Neural crest cell (in vitro differentiated cells): Measurements from ENCODE around the gene PPFIBP1. TPM values are rescaled to one million over a fixed set of nuclear protein-coding genes. Genes with fewer than 3 reads are reported as not detected.
A peak's percentile ranks its signal among the peaks of the same experiment; 100 is the strongest.

Experiments
- DNase-seq: peaks from one replicate; pipeline ENCODE4 v3.0.0; 2021; ENCODE audit warnings: low read depth, mixed read lengths, low spot score
- H3K27ac Mint-ChIP-seq: one replicate; pipeline ENCODE4 v1.8.0; 2021; ENCODE audit warnings: mild to moderate bottlenecking, mixed read lengths; ENCODE audit not compliant: unreplicated experiment
- H3K27me3 Mint-ChIP-seq: 2 replicates; pipeline ENCODE4 v1.8.0; 2021; ENCODE audit warnings: low read depth, mild to moderate bottlenecking, mixed read lengths
- H3K36me3 Mint-ChIP-seq: 2 replicates; pipeline ENCODE4 v1.8.0; 2021; ENCODE audit warnings: low read depth, mild to moderate bottlenecking, mixed read lengths
- H3K4me1 Mint-ChIP-seq: 2 replicates; pipeline ENCODE4 v1.8.0; 2021; ENCODE audit warnings: mixed read lengths
- H3K4me3 Mint-ChIP-seq: one replicate; pipeline ENCODE4 v1.8.0; 2021; ENCODE audit warnings: mild to moderate bottlenecking, mixed read lengths
- H3K9me3 Mint-ChIP-seq: 2 replicates; pipeline ENCODE4 v1.8.0; 2021; ENCODE audit warnings: mixed read lengths
- CTCF ChIP-seq: fragments of 200-600 bp; sonication (generic); conservative IDR thresholded peaks from 2 replicates; pipeline ENCODE4 v1.5.0; 2021; ENCODE audit warnings: antibody characterized with exemption, mild to moderate bottlenecking
- total RNA-seq: library from RNA; stranded (reverse); gene quantifications from 2 replicates; pipeline ENCODE4 v1.2.1, GENCODE V29; 2021

PPFIBP1 gene
- total RNA-seq, 1 donor from 2014 or later, result 47.5 TPM

- H3K4me1 Mint-ChIP-seq, result peaks cover 45% of the 10 kb centered on the region
- H3K9me3 Mint-ChIP-seq, result peaks cover 4% of the 10 kb centered on the region
- TF ChIP-seq CTCF, result no peak
- peaks cover 8% of the 10 kb centered on the region for H3K36me3 Mint-ChIP-seq
- H3K4me3 Mint-ChIP-seq, result no peak overlapping the region
- DNase-seq, result no peak
- no peaks in the 10 kb centered on the region for H3K27me3 Mint-ChIP-seq
- H3K27ac Mint-ChIP-seq, result no peak overlapping the region
These were observed 24.5 kb downstream of the PPFIBP1 start for GRCh38 chr12:27548301-27549199.

GRCh38 chr12:27549236-27549800 lies 25.3 kb downstream of the PPFIBP1 start:
- Mint-ChIP-seq H3K4me1 (peaks cover 52% of the 10 kb centered on the region), H3K27ac (peak overlapping the region; percentile 4), H3K9me3 (peaks cover 3% of the 10 kb centered on the region), H3K4me3 (peak overlapping the region; percentile 7), H3K27me3 (no peaks in the 10 kb centered on the region), H3K36me3 (peaks cover 6% of the 10 kb centered on the region)
- no peak for TF ChIP-seq CTCF
- no peak for DNase-seq

GRCh38 chr12:27549801-27550652 lies 26.0 kb downstream of the PPFIBP1 start:
- Mint-ChIP-seq H3K27me3 (no peaks in the 10 kb centered on the region), H3K4me1 (peaks cover 57% of the 10 kb centered on the region), H3K9me3 (no peaks in the 10 kb centered on the region), H3K4me3 (no peak overlapping the region), H3K27ac (no peak overlapping the region), H3K36me3 (peaks cover 2% of the 10 kb centered on the region)
- DNase-seq, result no peak
- no peak for TF ChIP-seq CTCF

GRCh38 chr12:27550653-27550975 lies 26.6 kb downstream of the PPFIBP1 start:
- Mint-ChIP-seq H3K36me3 (peaks cover 2% of the 10 kb centered on the region), H3K4me3 (no peak overlapping the region), H3K4me1 (peaks cover 62% of the 10 kb centered on the region), H3K9me3 (no peaks in the 10 kb centered on the region), H3K27me3 (no peaks in the 10 kb centered on the region), H3K27ac (no peak overlapping the region)
- DNase-seq, result no peak
- TF ChIP-seq CTCF, result no peak

- Mint-ChIP-seq H3K27me3 (no peaks in the 10 kb centered on the region), H3K9me3 (no peaks in the 10 kb centered on the region), H3K36me3 (peaks cover 2% of the 10 kb centered on the region), H3K27ac (no peak overlapping the region), H3K4me3 (no peak overlapping the region), H3K4me1 (peaks cover 69% of the 10 kb centered on the region)
- DNase-seq, result no peak
- TF ChIP-seq CTCF, result no peak
These were observed 27.3 kb downstream of the PPFIBP1 start for GRCh38 chr12:27551172-27551840.
